SK-N-SH (cell line): ENCODE measurements around the gene NR6A1. TPM values are rescaled to one million over a fixed set of nuclear protein-coding genes. Genes with fewer than 3 reads are reported as not detected.

Source experiments
- CTCF ChIA-PET: fragments of 300-600, 350-600 bp; formaldehyde crosslinking; extraction: SDS; loops from one replicate; lab custom pipeline; 2021; lab: Yijun Ruan, JAX
- POLR2A ChIA-PET: fragments of 350-600 bp; sonication (Branson Sonifier 250); formaldehyde crosslinking; extraction: SDS; loops from one replicate; lab custom pipeline; 2020; ENCODE audit warnings: antibody characterized with exemption, inconsistent platforms; lab: Yijun Ruan, JAX
- DNase-seq: peaks from one replicate; pipeline ENCODE4 v3.0.0; 2012
- H2AFZ ChIP-seq: fragments of 200-600 bp; sonication (generic); 2 replicates; pipeline ENCODE4 v1.8.1; 2016; ENCODE audit warnings: antibody characterized with exemption, mild to moderate bottlenecking, low read depth
- H3F3A ChIP-seq: fragments of 200-600 bp; sonication (generic); replicated peaks from 2 replicates; pipeline ENCODE3; 2016; ENCODE audit warnings: antibody characterized with exemption, mild to moderate bottlenecking; ENCODE audit not compliant: insufficient read depth
- H3K27ac ChIP-seq, 2 experiments: fragments of 200-500 bp in 1 of 2; fragments of 200-600 bp in 1 of 2; sonication (Bioruptor generic) in 1 of 2; sonication (generic), shearing (Covaris generic) in 1 of 2; 2 replicates each; pipeline versions ENCODE4 v1.5.1 to v1.6.1; 2014 to 2016; ENCODE audit warnings: low read depth in 2 of 2, inconsistent platforms in 1 of 2, low read length in 1 of 2, mild to moderate bottlenecking in 1 of 2, mixed read lengths in 1 of 2
- H3K27me3 ChIP-seq: fragments of 200-600 bp; sonication (generic), shearing (Covaris generic); 2 replicates; pipeline ENCODE4 v1.6.1; 2016; ENCODE audit warnings: mixed run types; ENCODE audit not compliant: insufficient read depth
- H3K36me3 ChIP-seq, 2 experiments: fragments of 200-500 bp in 1 of 2; fragments of 200-600 bp in 1 of 2; sonication (Bioruptor generic) in 1 of 2; sonication (generic) in 1 of 2; replicated peaks in 1 of 2; 2 replicates each; pipeline versions ENCODE3 to v1.5.1; 2014 to 2016; ENCODE audit warnings: low read length in 1 of 2, mild to moderate bottlenecking in 1 of 2; ENCODE audit not compliant: insufficient read depth in 2 of 2, control insufficient read depth in 1 of 2
- H3K4me1 ChIP-seq, 2 experiments: fragments of 200-500 bp in 1 of 2; fragments of 200-600 bp in 1 of 2; sonication (Bioruptor generic) in 1 of 2; sonication (generic), shearing (Covaris generic) in 1 of 2; 2 replicates each; pipeline versions ENCODE4 v1.5.1 to v1.6.1; 2014 to 2016; ENCODE audit warnings: low read depth in 1 of 2, low read length in 1 of 2, mixed run types in 1 of 2; ENCODE audit not compliant: insufficient read depth in 2 of 2, control insufficient read depth in 1 of 2
- H3K4me2 ChIP-seq: fragments of 200-600 bp; sonication (generic), shearing (Covaris generic); 2 replicates; pipeline ENCODE4 v1.6.1; 2017; ENCODE audit warnings: mixed run types
- H3K4me3 ChIP-seq, 2 experiments: fragments of 200-500 bp in 1 of 2; fragments of 200-600 bp in 1 of 2; sonication (Bioruptor generic) in 1 of 2; sonication (generic), shearing (Covaris generic) in 1 of 2; 2 replicates each; pipeline versions ENCODE4 v1.5.1 to v1.8.1; 2014 to 2016; ENCODE audit warnings: low read depth in 2 of 2, inconsistent platforms in 1 of 2, low read length in 1 of 2, mild to moderate bottlenecking in 1 of 2, mixed read lengths in 1 of 2, moderate library complexity in 1 of 2
- H3K79me2 ChIP-seq: fragments of 200-600 bp; sonication (generic); 2 replicates; pipeline ENCODE4 v1.8.1; 2017; ENCODE audit warnings: mild to moderate bottlenecking; ENCODE audit not compliant: insufficient read depth
- H3K9ac ChIP-seq: fragments of 200-600 bp; sonication (generic); 2 replicates; pipeline ENCODE4 v1.6.1; 2017; ENCODE audit warnings: mixed run types
- H3K9me2 ChIP-seq: fragments of 200-600 bp; sonication (generic); 2 replicates; pipeline ENCODE4 v1.6.1; 2017; ENCODE audit warnings: mixed run types
- H3K9me3 ChIP-seq: fragments of 200-600 bp; sonication (generic); 2 replicates; pipeline ENCODE4 v1.6.1; 2017; ENCODE audit warnings: mixed run types, mild to moderate bottlenecking, moderate library complexity
- H4K20me1 ChIP-seq: fragments of 200-600 bp; sonication (generic); 2 replicates; pipeline ENCODE4 v1.6.1; 2017; ENCODE audit warnings: mild to moderate bottlenecking, mixed run types; ENCODE audit not compliant: insufficient read depth
- CHD2 ChIP-seq: fragments of 150-350 bp; IDR thresholded peaks from 2 replicates; pipeline ENCODE4 v1.6.1; 2018; ENCODE audit warnings: low read length; ENCODE audit not compliant: partially characterized antibody
- CTCF ChIP-seq: fragments of 200-600 bp; sonication (generic); IDR thresholded peaks from 2 replicates; pipeline ENCODE4 v1.6.1; 2017; ENCODE audit warnings: antibody characterized with exemption, mild to moderate bottlenecking, moderate library complexity
- ELF1 ChIP-seq: IDR thresholded peaks from 2 replicates; pipeline ENCODE4 v1.4.0; 2012
- FOSL2 ChIP-seq: IDR thresholded peaks from 2 replicates; pipeline ENCODE4 v1.4.0; 2012; ENCODE audit warnings: low read depth, mild to moderate bottlenecking, moderate library complexity, borderline replicate concordance
- FOXJ3 ChIP-seq: sonication (generic); formaldehyde crosslinking; IDR thresholded peaks from 2 replicates; pipeline ENCODE4 v1.5.1; 2020; ENCODE audit warnings: mild to moderate bottlenecking, missing genetic modification reagents
- GATA2 ChIP-seq: sonication (generic); formaldehyde crosslinking; IDR thresholded peaks from 2 replicates; pipeline ENCODE4 v1.5.0; 2020; ENCODE audit warnings: mild to moderate bottlenecking, missing genetic modification reagents
- MAX ChIP-seq: IDR thresholded peaks from 2 replicates; pipeline ENCODE4 v1.4.0; 2012; ENCODE audit warnings: low read depth
- PBX3 ChIP-seq: IDR thresholded peaks from 2 replicates; pipeline ENCODE4; 2012
- POLR2AphosphoS5 ChIP-seq: IDR thresholded peaks from 2 replicates; pipeline ENCODE4 v1.6.1; 2012; ENCODE audit warnings: low read depth, low read length
- RCOR1 ChIP-seq: fragments of 150-350 bp; IDR thresholded peaks from 2 replicates; pipeline ENCODE4 v1.6.1; 2017; ENCODE audit warnings: antibody characterized with exemption, low read length
- REST ChIP-seq: IDR thresholded peaks from 2 replicates; pipeline ENCODE4 v1.6.1; 2012; ENCODE audit warnings: mild to moderate bottlenecking, low read depth, low read length, moderate library complexity
- SIN3A ChIP-seq: IDR thresholded peaks from 2 replicates; pipeline ENCODE4 v1.6.1; 2012; ENCODE audit warnings: low read depth, mild to moderate bottlenecking, low read length, moderate library complexity, borderline replicate concordance
- SMC3 ChIP-seq: IDR thresholded peaks from 2 replicates; pipeline ENCODE4 v1.6.1; 2012; ENCODE audit warnings: low read depth, low read length, improper control_type of control experiment
- TCF12 ChIP-seq: IDR thresholded peaks from 2 replicates; pipeline ENCODE4 v1.4.0; 2012
- TEAD4 ChIP-seq: IDR thresholded peaks from 2 replicates; pipeline ENCODE4 v1.4.0; 2012; ENCODE audit warnings: mild to moderate bottlenecking, borderline replicate concordance; ENCODE audit not compliant: insufficient read depth
- YY1 ChIP-seq: IDR thresholded peaks from 2 replicates; pipeline ENCODE4 v1.4.0; 2012; ENCODE audit warnings: low read depth, mild to moderate bottlenecking
- WGBS: methylation state at CpG from one replicate; pipeline ENCODE4 v1.1.6; 2017; ENCODE audit warnings: low lambda C conversion rate; 5-methylcytosine and 5-hydroxymethylcytosine counted together
- polyA plus RNA-seq, 3 experiments: library from polyadenylated mRNA; depleted of rRNA; stranded (reverse); fragments of >200 nt; gene quantifications; 2 replicates each; pipeline ENCODE4 v1.2.3, GENCODE V29; 2012

NR6A1 gene
- polyA plus RNA-seq, 1 of the 3 experiments (the other 2 are of a cell fraction): 1.2 TPM

- Histone ChIP-seq H3K9me3 (no peaks in the 10 kb centered on the region), H3K9me2 (no peaks in the 10 kb centered on the region), H3K36me3 (peaks cover 0 to 6% of the 10 kb centered on the region in 2 experiments), H3K4me3 (no peak overlapping the region), H3F3A (no peaks in the 10 kb centered on the region), H4K20me1 (no peaks in the 10 kb centered on the region), H2AFZ (no peak overlapping the region), H3K27me3 (no peaks in the 10 kb centered on the region), H3K27ac (no peak overlapping the region)
- 88% methylated on average over 1 of the region's 2 CpGs for WGBS
- ChIA-PET CTCF (interaction anchor here (0.7 to 8.9 kb wide), 9 partner anchors 19 to 179 kb away, joined by 3 to 173 read pairs (median 5); no protein-coding TSS in a partner anchor), POLR2A (no interaction called here)
- TF ChIP-seq RCOR1 (no peak), MAX (no peak), YY1 (no peak), TEAD4 (no peak), SIN3A (no peak), FOSL2 (no peak), CTCF (no peak), SMC3 (no peak), FOXJ3 (no peak), ELF1 (no peak), REST (no peak), POLR2AphosphoS5 (no peak), TCF12 (no peak), PBX3 (no peak), CHD2 (no peak), GATA2 (CRISPR knock-in tag) (no peak)
- TF ChIP-seq, all 33 proteins: peak for 0
- Histone ChIP-seq H3K9ac (no peak overlapping the region), H3K4me2 (no peak overlapping the region), H3K4me1 (peaks cover 0 to 10% of the 10 kb centered on the region in 2 experiments; a peak in 1 of 4 replicates), H3K79me2 (no peaks in the 10 kb centered on the region)
- DNase-seq: no peak
Measured at GRCh38 chr9:124532897-124533296, 238.2 kb downstream of the NR6A1 start.
